RPMI7951 (cell line): ENCODE results near the gene ANGPTL2. TPM values are rescaled to one million over a fixed set of nuclear protein-coding genes. Genes with fewer than 3 reads are reported as not detected.
"Not testable (repeated sequence)": the region's sequence is repeated elsewhere in the genome, so short reads cannot be mapped to it uniquely, and the experiment has no call there.

ENCODE experiments used
- DNase-seq: peaks from one replicate; pipeline ENCODE4 v3.0.0-alpha.2; 2012; ENCODE audit warnings: low read depth
- total RNA-seq: library from RNA; depleted of rRNA; stranded (reverse); fragments of >200 nt; shearing (Covaris generic); gene quantifications from 2 replicates; pipeline ENCODE4 v1.2.3, GENCODE V29; 2014

The ANGPTL2 gene
- total RNA-seq, 1 experiment from 2014 or later, result 47.8 TPM

DNA sequence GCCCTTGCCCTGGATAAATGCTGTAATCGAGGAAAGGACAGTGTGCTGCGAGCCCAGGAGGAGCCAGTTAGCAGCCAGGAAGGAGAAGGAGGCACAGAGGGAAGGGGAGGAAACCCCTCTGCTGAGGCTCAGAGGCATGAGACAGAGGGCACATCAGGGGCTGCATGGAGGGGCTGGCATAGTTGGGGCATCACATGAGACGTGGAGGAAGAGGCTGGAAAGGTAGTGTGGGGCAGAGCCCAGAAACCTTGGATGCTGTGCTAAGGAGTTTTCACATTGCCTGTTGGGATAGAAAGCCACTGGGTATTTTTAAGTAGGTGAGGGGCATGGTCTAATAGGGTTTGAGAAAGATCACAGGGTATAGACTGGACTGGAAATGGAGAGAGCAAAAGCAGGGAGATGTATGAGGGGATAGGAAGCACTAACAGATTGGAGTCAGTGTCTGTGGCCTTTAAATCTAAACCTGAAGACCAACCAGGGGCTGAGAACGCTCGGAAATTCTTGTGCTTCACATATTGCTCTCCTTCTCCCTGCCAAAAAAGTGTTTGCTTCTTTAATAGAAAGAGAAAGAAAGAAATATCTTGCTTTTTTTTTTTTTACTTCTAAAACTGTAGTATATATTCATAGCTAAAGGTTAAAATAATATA lies 33.0 kb upstream of the ANGPTL2 start:
- no peak for DNase-seq

DNA sequence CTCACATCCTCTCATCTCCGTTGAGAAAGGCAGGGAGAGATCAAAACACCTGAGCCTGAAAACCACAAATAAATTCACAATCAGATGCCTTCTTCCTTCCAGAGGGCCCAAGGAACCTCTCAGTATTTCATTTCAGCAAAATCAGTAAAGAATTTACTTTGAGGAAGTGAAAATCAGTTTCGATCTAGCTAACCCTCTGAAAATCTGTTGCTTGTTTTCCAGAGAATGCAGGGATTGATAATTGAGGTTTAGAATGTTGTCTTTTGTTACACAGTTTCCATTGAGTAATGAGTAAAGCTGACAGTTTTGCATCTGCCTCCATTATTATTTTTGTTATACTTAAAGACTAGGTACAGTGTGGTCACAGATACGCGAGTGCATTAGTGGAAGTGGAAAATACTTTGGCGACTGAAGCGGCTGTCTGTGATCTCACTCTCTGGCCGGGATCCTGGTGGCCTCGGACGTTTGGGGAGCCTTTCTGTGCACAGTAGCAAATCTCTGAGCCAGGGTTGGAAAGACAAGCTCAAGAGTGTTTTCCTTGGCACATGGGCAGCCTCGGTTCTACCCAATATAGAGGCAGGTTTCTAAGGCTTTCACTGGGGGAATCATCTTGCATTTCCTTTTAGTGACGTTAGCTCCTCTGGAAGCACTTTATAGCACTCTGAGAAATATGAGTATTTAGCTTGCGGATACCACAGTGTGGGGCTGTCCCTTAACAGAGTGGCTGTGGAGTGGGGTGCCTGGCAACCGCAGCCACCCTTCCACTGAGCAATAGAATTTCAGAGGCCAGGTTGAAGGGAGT lies 32.2 kb upstream of the ANGPTL2 start:
- no peak for DNase-seq

DNA sequence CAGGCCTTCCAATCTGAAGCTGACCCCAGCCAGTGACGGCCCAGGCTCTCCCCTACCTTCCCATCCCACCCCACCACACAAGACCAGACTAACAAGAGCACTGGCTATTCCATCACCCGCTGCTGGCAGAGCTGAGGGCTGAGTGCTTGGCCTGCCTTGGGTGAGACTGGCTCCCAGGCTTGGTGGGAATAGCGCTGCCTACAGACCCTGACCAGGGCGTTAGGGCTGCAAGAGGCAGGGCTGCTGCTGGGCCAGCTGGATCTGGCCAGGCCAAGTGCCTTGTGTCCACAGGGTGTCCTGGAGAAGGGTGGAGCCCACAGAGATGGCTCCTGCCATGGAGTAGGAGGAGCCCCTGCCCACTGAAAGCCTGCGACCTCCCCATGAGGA lies 31.6 kb upstream of the ANGPTL2 start:
- DNase-seq, result no peak

DNA sequence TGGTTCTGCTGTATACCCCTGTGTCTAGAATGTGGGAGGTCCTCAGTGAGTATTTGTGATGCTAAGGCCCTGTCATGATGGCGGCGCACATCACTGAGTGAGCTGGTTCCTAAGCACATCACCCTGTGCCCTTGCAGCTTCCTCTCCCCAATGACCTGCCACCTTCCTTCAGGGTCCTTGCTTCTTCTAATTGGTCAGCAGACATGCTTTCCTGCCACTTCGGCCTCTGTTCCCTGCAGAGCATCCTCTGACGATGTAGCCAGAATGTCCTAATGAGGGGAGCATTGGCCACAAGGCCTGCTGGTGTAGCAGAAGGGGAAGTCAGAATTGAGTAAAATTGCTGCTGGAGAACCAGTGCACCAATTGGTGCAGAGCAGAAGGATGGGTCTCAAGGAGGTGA lies 31.1 kb upstream of the ANGPTL2 start:
- DNase-seq, result no peak

DNA sequence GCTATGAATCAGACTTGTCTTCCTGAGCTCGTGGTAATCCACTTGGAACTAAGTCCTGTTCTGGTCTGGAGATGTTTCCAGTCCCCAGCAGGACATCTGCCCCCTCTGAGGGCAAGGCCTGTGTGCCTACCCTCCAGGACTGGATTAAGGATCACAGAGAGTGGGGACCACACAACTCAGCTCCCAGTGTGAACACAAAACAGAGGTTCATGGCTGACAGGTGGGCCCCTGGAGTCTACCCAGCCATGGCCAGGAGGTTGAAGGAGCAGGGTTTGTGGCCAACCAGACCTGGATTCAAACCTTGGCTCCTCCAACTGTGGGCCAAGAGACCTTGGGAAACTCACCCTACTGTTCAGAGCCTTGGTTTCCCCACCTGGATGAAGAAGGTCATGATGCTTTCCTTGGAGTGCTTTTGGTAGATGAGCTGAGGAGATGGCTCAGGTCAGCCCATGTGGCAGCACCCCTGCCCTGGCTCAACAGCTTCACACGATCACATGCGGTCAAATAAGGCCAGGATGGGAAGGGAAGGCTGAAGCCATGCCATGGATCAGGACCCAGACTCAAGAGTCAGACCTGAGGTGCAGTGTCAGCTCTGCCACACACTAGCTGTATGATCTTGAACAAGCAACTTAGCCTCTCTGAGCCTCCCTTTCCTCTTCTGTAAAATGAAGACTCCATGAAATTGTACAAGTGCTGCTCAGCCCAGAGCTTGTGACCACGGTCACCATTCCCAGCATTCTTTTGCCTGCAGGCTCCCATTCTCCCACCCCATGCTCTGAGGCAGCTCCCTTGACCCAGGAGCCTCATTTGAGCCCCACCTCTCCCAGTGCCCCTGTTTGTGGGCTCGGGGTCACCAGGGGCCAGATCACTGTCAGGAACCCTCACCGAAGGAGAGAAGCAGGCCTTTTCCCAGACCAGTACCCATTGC lies 27.3 kb upstream of the ANGPTL2 start:
- no peak for DNase-seq

DNA sequence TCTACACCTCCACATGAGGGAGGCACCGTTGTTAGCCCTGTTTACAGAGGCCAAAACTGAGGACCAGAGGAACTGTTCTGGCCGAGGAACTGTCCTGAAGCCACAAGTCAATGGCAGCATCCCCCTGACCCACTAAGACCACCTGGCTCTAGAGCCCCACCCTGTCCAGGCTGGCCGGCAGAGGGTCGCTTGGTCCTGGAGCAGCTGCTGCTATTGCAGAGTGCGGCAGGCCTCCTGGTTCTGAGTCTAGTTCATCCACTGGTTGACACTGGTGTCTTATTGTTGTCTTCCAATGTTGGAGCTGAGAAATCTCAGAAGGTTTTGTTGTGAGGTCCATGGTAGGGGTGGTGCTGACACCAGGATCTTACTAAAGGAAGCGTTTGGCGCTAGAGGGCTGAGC lies 26.6 kb upstream of the ANGPTL2 start:
- DNase-seq, result no peak

DNA sequence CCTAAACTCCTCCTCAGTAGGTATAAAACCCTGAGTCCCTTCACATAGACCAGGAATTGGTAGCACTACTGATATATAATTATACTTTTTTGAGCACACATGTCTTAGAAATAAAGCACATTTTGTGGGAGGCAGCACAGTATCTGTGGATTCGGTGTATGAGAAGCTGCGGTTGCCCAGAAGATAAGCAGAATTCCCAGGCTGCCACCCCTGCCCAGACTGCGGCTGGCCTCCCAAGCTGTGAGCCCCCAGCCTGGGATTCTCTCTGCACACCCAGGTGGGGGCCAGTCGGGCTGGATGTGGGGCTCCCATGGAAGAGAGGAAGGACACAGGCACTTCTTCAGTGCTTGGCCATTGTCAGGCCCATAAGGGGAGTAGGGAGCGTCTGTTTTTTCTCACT lies 25.6 kb upstream of the ANGPTL2 start:
- DNase-seq, result no peak

DNA sequence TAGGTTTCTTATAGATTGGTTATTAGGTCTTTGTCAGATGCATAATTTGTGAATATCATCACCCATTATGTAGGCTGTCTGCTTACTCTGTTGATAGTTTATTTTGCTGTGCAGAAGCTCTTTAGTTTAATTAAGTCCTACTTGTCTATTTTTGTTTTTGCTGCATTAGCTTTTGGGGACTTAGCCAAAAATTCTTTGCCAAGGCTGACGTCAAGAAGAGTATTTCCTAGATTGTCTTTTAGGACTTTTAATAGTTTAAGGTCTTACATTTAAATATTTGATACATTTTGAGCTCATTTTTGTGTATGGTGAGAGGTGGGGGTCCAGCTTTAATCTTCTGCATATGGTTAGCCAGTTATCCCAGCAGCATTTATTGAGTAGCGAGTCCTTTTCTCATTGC lies 24.8 kb upstream of the ANGPTL2 start:
- no peak for DNase-seq

DNA sequence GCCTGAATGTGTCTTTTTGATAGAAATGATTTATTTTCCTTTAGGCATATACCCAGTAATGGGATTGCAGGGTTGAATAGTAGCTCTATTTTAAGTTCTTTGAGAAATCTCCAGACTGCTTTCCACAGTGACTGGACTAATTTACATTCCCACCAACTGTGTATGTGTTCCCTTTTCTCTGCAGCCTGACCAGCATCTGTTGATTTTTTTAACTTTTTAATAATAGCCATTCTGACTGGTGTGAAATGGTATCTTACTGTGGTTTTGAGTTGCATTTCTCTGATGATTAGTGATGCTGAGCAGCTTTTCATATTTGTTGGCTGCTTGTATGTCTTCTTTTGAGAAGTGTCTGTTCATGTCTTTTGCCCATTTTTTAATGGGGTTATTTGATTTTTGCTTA lies 24.4 kb upstream of the ANGPTL2 start:
- not testable (repeated sequence) for DNase-seq

DNA sequence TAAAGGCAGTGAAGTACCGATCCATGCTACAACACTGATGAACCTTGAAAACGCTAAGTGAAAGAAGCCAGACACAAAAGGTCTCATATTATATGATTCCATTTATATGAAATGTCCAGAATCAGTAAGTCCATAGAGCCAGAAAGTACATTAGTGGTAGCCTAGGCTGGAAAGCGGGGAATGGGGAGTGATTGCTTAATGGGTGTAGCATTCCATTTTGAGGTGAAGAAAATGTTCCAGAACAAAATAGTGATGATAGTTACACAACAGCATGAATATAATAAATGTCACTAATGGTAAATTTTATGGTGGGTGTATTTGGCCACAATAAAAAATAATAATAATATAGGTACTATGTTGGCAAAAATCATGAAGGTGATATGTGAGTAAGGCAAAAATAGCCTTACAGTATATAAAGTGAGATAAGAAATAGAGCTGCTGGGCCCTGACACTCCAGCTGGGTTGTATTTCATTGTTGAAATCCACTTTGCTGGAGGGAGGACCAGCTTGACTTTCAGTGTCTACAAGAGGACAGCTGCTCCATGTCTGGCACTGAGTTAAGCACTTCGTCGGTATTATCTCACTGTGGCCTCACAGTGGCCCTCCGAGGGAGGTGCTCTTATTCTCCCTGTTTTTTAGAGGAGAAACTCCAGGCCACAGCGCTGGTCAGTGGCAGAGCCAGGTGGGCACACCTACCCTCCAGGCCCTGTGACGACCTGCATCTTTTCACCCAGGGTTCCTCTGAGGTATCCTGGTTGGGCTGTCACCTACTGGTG lies 22.4 kb upstream of the ANGPTL2 start:
- no peak for DNase-seq

DNA sequence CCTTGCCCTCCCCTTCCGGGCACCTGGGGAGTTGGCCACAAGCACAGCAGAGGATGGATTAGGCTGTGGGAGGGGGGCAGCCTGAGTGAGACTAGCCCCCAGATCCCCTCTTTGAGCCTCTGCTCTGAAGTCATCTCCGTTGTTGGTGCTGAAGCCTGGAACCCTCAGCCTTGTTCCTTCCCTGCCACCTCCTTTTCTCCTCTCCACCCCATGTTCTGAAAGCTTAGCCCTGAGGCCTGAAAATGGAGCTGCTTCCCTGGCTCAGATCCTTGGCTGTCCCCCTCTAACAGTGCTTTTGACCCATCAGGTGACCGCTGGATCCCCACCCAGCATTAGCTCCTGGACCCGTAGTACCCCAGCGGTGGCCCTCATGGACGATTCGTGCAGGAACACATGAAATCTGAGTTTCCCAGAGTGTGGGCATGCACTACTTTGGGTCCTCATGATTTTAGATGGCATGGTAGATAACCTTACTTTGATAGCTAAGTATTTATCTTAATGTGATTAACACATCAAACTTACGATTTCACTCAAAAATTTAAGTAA lies 21.6 kb upstream of the ANGPTL2 start:
- DNase-seq, result no peak

DNA sequence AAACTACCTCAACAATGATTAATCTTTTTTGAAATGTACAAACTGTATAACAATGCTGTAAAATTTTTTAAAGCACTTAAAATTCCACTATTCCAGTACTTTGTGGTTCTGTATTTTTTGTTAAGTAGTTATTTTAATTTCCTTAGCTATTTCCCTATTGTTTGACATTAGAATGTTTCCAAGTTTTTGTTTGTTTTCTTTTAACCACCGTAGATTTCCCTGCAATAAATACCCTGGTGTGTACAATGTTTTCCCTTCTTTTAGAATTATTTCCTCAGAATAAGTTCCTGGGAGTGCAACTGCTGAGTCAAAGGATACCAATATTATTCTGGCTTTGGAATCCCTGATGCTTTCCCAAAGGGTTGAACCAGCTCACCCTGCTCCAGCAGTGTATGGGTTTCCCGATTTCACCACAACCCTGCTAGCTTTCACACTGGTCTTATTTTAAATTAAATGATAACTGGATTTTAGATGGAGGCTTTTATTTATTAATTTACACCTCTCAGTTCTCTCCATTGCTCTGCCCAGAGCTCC lies 20.6 kb upstream of the ANGPTL2 start:
- DNase-seq, result no peak

DNA sequence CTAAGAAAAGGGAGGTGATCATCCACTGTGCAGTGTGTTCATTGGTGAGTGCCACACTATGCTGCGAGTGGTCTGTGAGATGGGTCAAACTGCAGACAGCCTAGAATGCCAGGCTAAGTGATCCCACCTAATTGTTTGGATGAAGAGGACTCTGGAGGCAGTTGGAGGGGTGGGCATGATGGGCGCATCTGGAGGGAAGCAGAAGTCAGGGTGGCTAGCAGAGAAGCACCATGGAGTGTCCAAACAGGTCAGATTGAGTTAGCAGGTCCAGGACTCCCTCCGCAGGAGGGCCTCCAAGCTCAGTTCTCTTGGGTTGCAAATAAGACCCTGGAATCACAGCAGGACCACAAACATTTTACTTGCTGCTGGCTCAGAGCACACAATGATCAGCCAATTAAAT lies 19.9 kb upstream of the ANGPTL2 start:
- DNase-seq, result no peak

DNA sequence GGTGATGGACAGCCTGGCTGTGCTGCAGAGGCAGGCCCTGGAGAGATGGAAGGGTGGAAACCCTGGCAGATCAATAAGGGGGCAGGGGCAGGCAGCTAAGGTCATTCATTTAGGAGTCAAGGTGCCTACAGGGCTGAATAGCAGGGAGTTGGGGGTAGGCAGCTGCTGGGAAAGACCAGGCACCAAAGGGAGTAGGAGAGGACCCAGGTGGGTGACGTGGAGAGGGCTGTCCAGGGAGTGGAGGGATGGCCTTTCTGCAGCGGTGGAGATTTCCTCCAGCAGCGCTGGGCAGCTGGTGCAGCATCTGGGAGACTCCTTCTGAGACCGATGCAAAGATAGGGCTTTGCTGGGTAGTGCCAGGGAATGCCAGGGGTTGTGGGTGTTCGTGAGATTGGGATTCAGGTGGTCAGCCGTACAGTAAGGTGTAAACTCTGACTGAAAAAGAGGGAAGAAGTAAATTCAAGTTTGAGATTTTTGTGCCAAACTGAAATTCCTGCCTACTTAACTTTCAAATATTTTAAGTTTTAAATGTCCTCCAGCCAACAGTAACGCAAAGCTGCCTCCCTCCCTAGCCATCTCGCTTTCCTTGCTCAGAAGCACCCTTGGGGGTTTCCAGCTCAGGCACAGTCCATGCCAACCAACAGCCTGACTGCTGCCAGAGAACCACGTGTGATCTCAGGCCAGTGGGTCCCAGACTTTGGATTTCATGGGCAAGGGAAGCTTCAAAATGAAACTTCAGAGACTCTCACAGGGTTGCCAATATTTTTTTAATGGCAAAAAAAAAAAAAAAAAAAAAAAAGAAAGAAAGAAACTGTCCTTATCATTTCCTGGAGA lies 18.6 kb upstream of the ANGPTL2 start:
- DNase-seq, result no peak

DNA sequence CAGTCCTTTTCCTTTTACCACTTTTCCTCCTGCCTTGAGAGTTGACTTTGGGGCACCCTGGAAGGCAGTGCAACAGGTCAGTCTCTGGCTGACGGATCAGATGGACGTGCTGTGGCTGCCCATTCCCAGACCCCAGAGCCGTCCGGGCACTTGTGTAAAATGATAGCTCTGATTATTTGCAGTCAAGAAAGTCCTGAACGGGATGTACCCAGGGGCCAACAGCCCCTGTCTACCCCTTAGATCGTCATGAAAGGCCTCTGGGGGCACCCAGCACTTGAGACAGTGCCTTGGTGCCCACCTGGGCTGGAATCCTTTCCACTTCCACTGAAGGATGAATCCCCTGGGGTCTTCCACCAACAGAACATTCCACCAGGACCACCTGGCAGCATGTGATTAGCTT lies 17.7 kb upstream of the ANGPTL2 start:
- no peak for DNase-seq

DNA sequence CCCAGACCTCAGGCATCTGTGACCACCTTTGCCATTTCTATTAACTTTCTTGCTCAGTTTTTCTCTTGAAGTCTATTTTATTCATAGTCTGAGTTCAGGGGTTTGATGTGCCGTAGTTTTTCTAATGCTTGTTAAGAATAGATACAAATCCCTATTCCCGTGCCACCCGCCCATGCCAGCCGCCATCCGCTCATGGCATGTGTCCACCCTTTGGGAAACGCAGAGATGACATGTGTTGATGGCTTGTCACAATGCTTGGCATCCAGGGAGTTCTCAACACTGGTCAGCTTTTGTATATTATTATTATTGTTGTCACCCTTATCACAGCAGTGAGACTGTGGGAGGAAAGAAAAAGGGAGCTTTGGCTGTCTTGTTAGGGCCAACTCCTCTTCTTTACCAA lies 17.3 kb upstream of the ANGPTL2 start:
- no peak for DNase-seq

DNA sequence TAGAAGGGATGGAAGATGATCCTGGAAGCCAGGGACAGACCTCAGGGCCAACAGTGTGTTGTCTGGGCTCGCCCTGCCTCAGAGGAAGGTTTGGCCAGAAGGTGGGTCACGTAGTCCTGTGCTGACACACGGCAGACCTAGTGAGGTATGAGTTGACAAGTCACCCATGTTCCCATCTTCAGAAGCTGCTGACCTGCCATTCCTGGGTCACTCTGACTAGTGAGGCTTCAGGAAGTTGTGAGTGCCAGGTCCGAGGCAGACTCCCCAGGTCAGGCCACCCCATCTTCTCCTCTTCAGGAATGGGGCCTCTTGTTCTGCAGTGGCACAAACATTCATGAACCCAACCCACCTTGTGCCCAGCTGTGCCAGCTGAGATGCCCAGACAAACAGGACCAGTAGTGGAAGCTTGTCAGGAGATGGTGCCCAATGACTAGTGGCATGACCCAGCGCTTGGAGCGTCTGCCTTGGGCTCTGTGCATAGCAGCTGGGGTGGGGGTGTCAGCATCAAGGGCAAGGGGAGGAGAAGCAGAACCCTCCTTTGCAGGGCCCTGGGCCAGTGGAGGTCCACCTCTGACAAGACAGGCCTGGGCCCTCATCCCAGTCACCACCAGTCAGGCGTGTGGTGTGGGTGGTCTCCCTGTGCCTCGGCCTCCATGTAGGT lies 16.8 kb upstream of the ANGPTL2 start:
- no peak for DNase-seq

DNA sequence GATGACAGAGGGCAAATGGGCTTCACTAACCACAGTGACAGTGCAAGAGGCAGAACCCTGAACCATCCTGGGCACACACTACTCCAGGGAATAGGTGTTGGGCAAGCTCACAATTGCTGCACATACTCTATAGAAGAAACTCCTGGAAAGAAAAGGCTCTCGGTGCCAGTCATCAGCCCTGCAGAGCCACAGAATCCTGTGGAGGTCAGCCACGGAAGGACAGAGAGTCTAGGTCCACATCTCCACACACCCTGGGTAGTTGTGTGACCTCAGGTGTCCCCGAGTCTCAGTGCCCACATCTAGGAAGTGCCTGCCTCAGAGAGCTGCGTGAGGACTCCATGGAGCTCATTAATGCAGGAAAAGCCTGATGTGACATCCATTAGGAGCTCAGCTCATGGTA lies 16.0 kb upstream of the ANGPTL2 start:
- DNase-seq, result no peak

DNA sequence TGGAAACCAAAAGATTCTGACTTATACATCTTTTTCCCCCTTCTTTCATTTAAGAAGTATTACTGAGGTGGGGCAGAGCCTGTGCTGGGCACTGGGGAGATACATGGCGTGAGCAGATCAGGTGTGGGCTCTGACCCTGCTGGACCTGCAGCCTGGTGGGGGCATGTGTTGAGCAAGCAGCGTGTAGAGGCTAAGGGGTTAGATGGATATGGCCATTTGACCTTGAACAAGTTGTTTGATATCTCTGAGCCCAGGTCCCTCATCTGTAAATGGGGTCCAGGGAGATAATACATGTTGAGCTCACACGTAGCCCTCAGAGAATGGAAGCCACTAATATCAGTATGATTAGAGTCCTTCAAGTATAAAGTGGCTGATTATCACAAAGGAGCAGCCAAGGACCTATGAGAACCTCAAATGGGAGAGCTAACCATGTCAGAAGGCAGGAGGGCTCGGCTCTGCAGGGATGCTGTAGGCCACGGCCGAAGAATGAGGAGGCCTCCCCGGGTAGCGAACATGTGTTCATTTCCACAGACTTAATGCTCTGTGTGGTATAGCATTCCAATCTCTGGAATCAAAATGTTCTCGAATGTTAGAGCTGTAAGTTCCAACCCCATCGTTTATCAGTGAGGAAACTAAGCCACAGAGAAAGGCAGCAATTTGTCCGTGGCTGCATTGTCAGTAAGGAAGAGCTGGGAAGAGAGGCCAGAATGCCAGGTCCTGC lies 15.4 kb upstream of the ANGPTL2 start:
- DNase-seq, result no peak
